ENCODE data around the gene MIPOL1.

Gene MIPOL1

GRCh38 chr14:37601865-37602264, 404.1 kb downstream of the MIPOL1 start:
- DNase-seq, result no peak

All from hematopoietic multipotent progenitor cell treated with erythropoietin and hydrocortisone succinate and interleukin-3 and kit ligand, for 8 days (in vitro differentiated cells).